ENCODE results near the gene BAZ1A.

The BAZ1A gene

DNA sequence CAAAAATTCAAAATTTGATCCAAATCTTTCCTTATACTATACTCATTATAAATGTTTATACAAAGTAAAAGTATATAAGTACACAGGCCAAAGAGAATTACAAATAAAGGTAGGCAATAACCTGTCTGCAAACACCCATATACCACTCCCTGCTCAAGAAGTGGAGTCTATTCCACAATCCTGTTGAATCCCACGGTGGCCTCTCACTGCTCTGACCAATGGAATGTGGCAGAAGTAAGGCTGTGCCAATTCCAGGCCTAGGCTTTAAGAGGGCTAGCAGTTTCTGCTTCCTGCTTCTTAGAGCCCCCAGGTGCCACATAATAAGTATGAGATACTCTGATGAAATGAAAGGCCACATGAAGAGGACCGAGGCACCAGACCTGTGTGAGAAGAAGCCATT, 80.9 kb downstream of the BAZ1A start:
- H3K36me3 ChIP-seq (ENCODE audit: control insufficient read depth, insufficient read depth, low read length), result no peaks in the 10 kb centered on the region
- no peak overlapping the region for H3K27ac ChIP-seq (ENCODE audit: insufficient read depth, low read depth, low read length, poor library complexity, severe bottlenecking)
- no peaks in the 10 kb centered on the region for H3K9me3 ChIP-seq (ENCODE audit: control insufficient read depth, low read length)
- no peaks in the 10 kb centered on the region for H3K27me3 ChIP-seq (ENCODE audit: control insufficient read depth, insufficient read depth, low read length, poor library complexity, severe bottlenecking)
- no peaks in the 10 kb centered on the region for H3K4me1 ChIP-seq (ENCODE audit: control insufficient read depth, insufficient read depth, low read length)
- WGBS, 2 experiments, result 95 to 97% methylated on average over 2 of the region's 2 CpGs
- H3K4me3 ChIP-seq (ENCODE audit: insufficient read depth, low read depth, low read length), result no peak overlapping the region

DNA sequence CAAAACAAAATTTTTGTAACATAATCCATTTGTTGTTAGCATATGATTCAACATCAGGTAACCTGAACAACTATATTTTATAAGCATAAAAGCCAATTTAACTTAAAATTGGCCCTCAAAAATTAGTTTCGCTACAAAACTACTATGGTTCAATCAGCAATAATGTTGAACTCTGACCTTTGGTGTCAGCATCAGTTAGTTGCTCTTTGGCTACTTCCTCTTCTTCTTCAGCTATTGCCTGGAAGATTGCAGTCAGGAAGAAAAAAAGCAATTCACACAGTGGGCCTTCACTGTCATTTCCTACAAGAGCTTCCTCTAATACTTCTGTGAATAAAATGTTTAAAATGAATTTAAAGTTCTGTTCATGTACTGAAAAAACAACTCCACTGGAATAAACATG, 82.6 kb downstream of the BAZ1A start:
- no peaks in the 10 kb centered on the region for H3K9me3 ChIP-seq (ENCODE audit: control insufficient read depth, low read length)
- 93 to 97% methylated on average over 1 of the region's 1 CpG for WGBS, 2 experiments

DNA sequence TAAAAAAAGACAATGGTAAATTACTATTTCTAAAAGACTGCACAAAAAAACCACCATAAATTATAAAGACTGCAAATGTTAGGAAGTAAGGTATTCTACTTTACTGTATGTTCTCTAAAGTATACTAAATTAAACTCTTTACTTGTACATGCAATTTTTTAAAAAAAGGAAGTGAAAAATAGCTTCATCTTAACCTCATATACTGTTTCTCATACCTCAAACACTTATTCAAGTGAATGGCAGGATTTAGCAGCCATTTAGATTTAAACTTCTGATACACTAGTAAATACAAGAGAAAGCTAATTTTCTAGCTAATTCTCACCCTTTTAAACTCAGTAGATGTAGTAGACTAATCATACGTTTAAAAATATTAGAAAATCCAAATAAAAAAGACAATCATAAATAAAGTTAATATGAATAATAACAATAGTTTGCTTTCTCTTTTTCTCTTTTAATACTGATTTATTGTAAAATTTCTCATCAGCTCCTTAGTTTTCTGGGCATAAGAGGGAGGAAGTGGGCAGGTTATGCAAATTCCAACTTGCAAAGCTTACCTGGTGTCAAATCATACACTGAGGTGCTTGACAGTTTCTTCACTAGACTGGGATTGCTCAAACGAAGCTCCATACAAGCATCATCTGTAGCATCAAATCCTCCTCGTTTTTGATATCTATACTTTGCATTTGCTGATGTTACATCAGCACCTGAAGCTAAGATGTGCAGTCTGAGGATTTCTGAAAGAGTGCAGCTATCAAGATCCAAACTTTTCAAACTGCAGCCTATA, 89.7 kb downstream of the BAZ1A start:
- Histone ChIP-seq H3K27me3 (ENCODE audit: control insufficient read depth, insufficient read depth, low read length, poor library complexity, severe bottlenecking) (no peaks in the 10 kb centered on the region), H3K36me3 (ENCODE audit: control insufficient read depth, insufficient read depth, low read length) (peaks cover 4% of the 10 kb centered on the region), H3K27ac (ENCODE audit: insufficient read depth, low read depth, low read length, poor library complexity, severe bottlenecking) (no peak overlapping the region), H3K9me3 (ENCODE audit: control insufficient read depth, low read length) (no peaks in the 10 kb centered on the region), H3K4me3 (ENCODE audit: insufficient read depth, low read depth, low read length) (no peak overlapping the region), H3K4me1 (ENCODE audit: control insufficient read depth, insufficient read depth, low read length) (no peaks in the 10 kb centered on the region)
- WGBS, 2 experiments, result 89 to 91% methylated on average over 2 of the region's 3 CpGs

More for the DNA sequence above, 82.6 kb downstream of the BAZ1A start:
- H3K4me1 ChIP-seq (ENCODE audit: control insufficient read depth, insufficient read depth, low read length), result no peaks in the 10 kb centered on the region
- no peak overlapping the region for H3K27ac ChIP-seq (ENCODE audit: insufficient read depth, low read depth, low read length, poor library complexity, severe bottlenecking)
- no peaks in the 10 kb centered on the region for H3K27me3 ChIP-seq (ENCODE audit: control insufficient read depth, insufficient read depth, low read length, poor library complexity, severe bottlenecking)
- H3K4me3 ChIP-seq (ENCODE audit: insufficient read depth, low read depth, low read length), result no peak overlapping the region
- no peaks in the 10 kb centered on the region for H3K36me3 ChIP-seq (ENCODE audit: control insufficient read depth, insufficient read depth, low read length)

DNA sequence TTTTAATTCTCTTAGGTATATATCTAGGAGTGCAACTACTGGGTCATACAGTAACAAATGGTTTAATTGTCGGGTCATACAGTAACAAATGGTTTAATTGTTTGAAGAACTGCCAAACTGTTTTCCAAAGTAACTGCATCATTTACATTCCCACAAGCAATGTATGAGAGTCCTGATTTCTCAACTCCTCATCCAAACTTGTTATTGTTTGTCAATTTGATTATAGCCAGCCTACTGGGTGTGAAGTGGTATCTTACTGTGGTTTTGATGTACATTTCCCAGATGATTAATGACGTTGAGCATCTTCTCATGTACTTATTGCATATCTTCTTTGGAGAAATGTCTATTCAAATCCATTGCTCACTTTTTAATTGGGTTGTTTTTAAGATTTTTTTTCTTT, 93.1 kb downstream of the BAZ1A start:
- H3K36me3 ChIP-seq (ENCODE audit: control insufficient read depth, insufficient read depth, low read length), result peaks cover 4% of the 10 kb centered on the region
- WGBS, 2 experiments, result 86 to 96% methylated on average over 1 to 2 of the region's 2 CpGs

DNA sequence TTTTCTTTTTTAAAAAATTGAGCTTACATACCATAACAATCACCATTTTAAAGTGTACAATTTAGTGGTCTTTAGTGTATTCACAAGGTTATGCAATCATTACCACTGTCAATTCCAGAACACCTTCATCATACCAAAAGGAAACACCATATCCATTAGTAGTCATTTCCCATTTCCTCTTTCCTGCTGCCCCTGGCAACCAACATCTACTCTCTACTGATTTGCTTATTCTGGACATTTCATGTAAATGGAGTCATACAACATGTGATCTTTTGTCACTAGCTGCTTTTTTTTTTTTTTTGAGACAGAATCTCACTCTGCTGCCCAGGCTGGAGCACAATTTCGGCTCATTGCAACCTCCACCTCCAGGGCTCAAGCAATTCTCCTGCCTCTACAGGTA, 93.9 kb downstream of the BAZ1A start:
- no peaks in the 10 kb centered on the region for H3K9me3 ChIP-seq (ENCODE audit: control insufficient read depth, low read length)
- 80 to 85% methylated on average over 1 of the region's 1 CpG for WGBS, 2 experiments
- no peak overlapping the region for H3K4me3 ChIP-seq (ENCODE audit: insufficient read depth, low read depth, low read length)
- no peaks in the 10 kb centered on the region for H3K27me3 ChIP-seq (ENCODE audit: control insufficient read depth, insufficient read depth, low read length, poor library complexity, severe bottlenecking)
- no peak overlapping the region for H3K27ac ChIP-seq (ENCODE audit: insufficient read depth, low read depth, low read length, poor library complexity, severe bottlenecking)
- no peaks in the 10 kb centered on the region for H3K4me1 ChIP-seq (ENCODE audit: control insufficient read depth, insufficient read depth, low read length)
- peaks cover 4% of the 10 kb centered on the region for H3K36me3 ChIP-seq (ENCODE audit: control insufficient read depth, insufficient read depth, low read length)

More for the DNA sequence above, 93.1 kb downstream of the BAZ1A start:
- H3K27me3 ChIP-seq (ENCODE audit: control insufficient read depth, insufficient read depth, low read length, poor library complexity, severe bottlenecking), result no peaks in the 10 kb centered on the region
- no peaks in the 10 kb centered on the region for H3K9me3 ChIP-seq (ENCODE audit: control insufficient read depth, low read length)
- no peak overlapping the region for H3K27ac ChIP-seq (ENCODE audit: insufficient read depth, low read depth, low read length, poor library complexity, severe bottlenecking)
- H3K4me3 ChIP-seq (ENCODE audit: insufficient read depth, low read depth, low read length), result no peak overlapping the region
- H3K4me1 ChIP-seq (ENCODE audit: control insufficient read depth, insufficient read depth, low read length), result no peaks in the 10 kb centered on the region

DNA sequence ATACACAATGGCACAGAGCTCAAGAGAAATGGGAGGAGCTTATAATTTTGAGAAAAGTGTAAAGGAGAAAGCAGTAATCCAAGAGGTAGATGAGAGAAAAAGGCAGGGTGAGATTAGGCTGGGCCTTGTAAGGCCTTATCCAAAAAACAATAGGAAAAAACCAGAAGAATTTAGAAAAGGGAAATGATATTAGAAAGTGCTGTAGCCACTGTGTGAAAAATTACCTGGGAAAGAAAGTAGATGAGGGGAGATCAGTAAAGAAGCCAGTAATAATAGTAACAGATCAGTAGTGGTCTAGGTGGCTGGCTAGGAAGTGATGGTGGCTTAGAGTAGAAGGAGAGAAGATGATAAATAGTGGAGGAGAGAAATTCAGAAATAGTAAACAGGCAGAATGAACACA, 94.5 kb downstream of the BAZ1A start:
- H3K27ac ChIP-seq (ENCODE audit: insufficient read depth, low read depth, low read length, poor library complexity, severe bottlenecking), result no peak overlapping the region
- peaks cover 4% of the 10 kb centered on the region for H3K36me3 ChIP-seq (ENCODE audit: control insufficient read depth, insufficient read depth, low read length)
- no peak overlapping the region for H3K4me3 ChIP-seq (ENCODE audit: insufficient read depth, low read depth, low read length)
- no peaks in the 10 kb centered on the region for H3K9me3 ChIP-seq (ENCODE audit: control insufficient read depth, low read length)
- H3K27me3 ChIP-seq (ENCODE audit: control insufficient read depth, insufficient read depth, low read length, poor library complexity, severe bottlenecking), result no peaks in the 10 kb centered on the region
- no peaks in the 10 kb centered on the region for H3K4me1 ChIP-seq (ENCODE audit: control insufficient read depth, insufficient read depth, low read length)

DNA sequence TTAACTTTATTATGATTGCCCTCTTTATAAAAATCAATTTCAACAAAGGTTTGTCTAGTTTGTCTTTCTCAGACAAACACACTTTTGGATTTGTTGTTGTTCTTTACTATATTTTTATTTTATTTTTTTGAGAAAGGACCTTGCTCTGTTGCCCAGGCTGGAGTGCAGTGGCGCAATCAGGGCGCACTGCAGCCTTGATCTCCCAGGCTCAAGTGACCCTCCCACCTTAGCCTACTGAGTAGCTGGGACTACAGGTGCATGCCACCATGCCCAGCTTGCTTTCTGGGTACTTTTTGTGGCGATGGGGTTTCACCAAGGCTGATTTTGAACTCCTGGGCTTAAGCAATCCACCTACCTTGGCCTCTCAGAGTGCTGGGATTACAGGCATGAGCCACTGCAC, 96.4 kb downstream of the BAZ1A start:
- H3K36me3 ChIP-seq (ENCODE audit: control insufficient read depth, insufficient read depth, low read length), result peaks cover 4% of the 10 kb centered on the region
- no peak overlapping the region for H3K27ac ChIP-seq (ENCODE audit: insufficient read depth, low read depth, low read length, poor library complexity, severe bottlenecking)
- H3K27me3 ChIP-seq (ENCODE audit: control insufficient read depth, insufficient read depth, low read length, poor library complexity, severe bottlenecking), result no peaks in the 10 kb centered on the region
- H3K4me3 ChIP-seq (ENCODE audit: insufficient read depth, low read depth, low read length), result no peak overlapping the region
- no peaks in the 10 kb centered on the region for H3K4me1 ChIP-seq (ENCODE audit: control insufficient read depth, insufficient read depth, low read length)
- 88 to 92% methylated on average over 3 of the region's 3 CpGs for WGBS, 2 experiments
- no peaks in the 10 kb centered on the region for H3K9me3 ChIP-seq (ENCODE audit: control insufficient read depth, low read length)

DNA sequence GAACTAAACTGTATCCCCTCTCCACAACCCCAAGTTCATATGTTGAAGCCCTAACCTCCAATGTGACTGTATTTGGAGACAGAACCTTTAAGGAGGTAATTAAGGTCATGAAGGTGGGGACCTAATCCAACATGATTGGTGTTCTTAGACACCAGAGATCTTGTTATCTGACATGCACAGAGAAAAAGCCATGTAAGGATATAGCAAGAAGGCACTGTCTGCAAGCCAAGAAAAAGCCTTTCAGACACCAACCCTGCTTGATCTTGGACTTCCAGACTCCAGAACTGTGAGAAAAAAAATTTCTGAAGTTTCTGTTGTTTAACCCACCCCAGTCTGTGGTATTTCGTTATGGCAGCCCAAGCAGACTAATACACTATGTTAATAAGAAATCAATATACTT, 98.5 kb downstream of the BAZ1A start:
- Histone ChIP-seq H3K4me1 (ENCODE audit: control insufficient read depth, insufficient read depth, low read length) (no peaks in the 10 kb centered on the region), H3K4me3 (ENCODE audit: insufficient read depth, low read depth, low read length) (no peak overlapping the region), H3K36me3 (ENCODE audit: control insufficient read depth, insufficient read depth, low read length) (peaks cover 4% of the 10 kb centered on the region), H3K27ac (ENCODE audit: insufficient read depth, low read depth, low read length, poor library complexity, severe bottlenecking) (no peak overlapping the region), H3K27me3 (ENCODE audit: control insufficient read depth, insufficient read depth, low read length, poor library complexity, severe bottlenecking) (no peaks in the 10 kb centered on the region), H3K9me3 (ENCODE audit: control insufficient read depth, low read length) (no peaks in the 10 kb centered on the region)
- 80 to 86% methylated on average over 1 of the region's 1 CpG for WGBS, 2 experiments

DNA sequence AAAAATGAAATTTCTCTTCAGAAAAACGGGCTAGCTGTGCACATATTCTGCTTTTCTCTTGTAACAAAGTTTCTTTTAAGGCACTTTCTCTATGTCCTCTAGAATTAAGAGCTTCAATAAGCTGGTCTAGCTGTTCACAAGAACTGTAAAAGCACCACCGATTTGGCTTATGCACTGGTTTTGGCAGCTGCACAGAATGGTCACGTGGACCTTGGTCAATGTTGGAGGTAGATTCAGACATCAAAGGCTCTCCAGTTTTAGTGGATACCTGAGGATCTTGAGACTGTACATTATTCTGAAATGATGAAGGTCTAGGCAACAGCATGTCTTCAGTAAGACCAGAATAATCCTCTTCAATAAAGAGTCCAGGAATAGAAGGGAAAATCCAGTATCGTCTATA, 99.2 kb downstream of the BAZ1A start:
- no peak overlapping the region for H3K4me3 ChIP-seq (ENCODE audit: insufficient read depth, low read depth, low read length)
- no peaks in the 10 kb centered on the region for H3K9me3 ChIP-seq (ENCODE audit: control insufficient read depth, low read length)
- no peaks in the 10 kb centered on the region for H3K36me3 ChIP-seq (ENCODE audit: control insufficient read depth, insufficient read depth, low read length)
- no peak overlapping the region for H3K27ac ChIP-seq (ENCODE audit: insufficient read depth, low read depth, low read length, poor library complexity, severe bottlenecking)
- H3K27me3 ChIP-seq (ENCODE audit: control insufficient read depth, insufficient read depth, low read length, poor library complexity, severe bottlenecking), result no peaks in the 10 kb centered on the region
- 93 to 96% methylated on average over 4 of the region's 4 CpGs for WGBS, 2 experiments
- H3K4me1 ChIP-seq (ENCODE audit: control insufficient read depth, insufficient read depth, low read length), result no peaks in the 10 kb centered on the region

DNA sequence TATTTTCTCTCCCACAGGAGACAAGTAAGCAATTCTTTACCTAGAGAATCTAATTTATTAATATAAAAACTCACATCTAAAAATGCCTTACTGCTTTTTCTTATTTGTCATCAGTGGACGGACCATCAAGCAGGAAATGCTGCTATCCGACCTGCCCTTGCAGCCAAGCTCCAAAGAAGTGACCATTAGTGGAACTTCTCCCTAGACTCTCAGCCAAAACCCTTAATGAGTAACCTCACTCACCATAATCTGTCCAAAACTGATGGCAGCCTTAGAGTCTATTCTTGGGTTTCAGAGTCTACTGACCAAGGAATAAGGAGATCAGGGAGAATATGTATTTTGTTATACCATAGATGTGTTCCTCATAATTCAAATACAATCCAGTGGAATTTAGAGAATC, 99.8 kb downstream of the BAZ1A start:
- Histone ChIP-seq H3K4me3 (ENCODE audit: insufficient read depth, low read depth, low read length) (no peak overlapping the region), H3K27ac (ENCODE audit: insufficient read depth, low read depth, low read length, poor library complexity, severe bottlenecking) (no peak overlapping the region), H3K36me3 (ENCODE audit: control insufficient read depth, insufficient read depth, low read length) (no peaks in the 10 kb centered on the region), H3K9me3 (ENCODE audit: control insufficient read depth, low read length) (no peaks in the 10 kb centered on the region), H3K27me3 (ENCODE audit: control insufficient read depth, insufficient read depth, low read length, poor library complexity, severe bottlenecking) (no peaks in the 10 kb centered on the region), H3K4me1 (ENCODE audit: control insufficient read depth, insufficient read depth, low read length) (no peaks in the 10 kb centered on the region)
- 90% methylated on average over 2 of the region's 2 CpGs for WGBS, 2 experiments

DNA sequence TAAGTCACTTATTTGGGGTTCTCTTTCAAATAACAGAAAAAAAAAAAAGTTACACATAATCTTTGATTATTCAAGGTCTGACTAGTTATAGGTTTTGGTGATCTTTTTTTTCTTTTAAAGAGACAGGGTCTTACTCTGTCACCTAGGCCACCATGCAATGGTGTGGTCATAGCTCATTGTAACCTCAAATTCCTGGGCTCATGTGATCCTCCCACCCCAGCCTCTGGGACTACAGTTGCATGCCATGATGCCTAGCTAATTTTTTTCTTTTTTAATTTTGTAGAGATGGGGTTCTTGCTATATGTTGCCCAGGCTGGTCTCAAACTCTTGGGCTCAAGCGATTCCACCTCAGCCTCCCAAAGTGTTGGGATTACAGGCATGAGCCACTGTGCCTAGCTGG, 104.3 kb downstream of the BAZ1A start:
- Histone ChIP-seq H3K27ac (ENCODE audit: insufficient read depth, low read depth, low read length, poor library complexity, severe bottlenecking) (no peak overlapping the region), H3K9me3 (ENCODE audit: control insufficient read depth, low read length) (no peaks in the 10 kb centered on the region), H3K4me1 (ENCODE audit: control insufficient read depth, insufficient read depth, low read length) (no peaks in the 10 kb centered on the region), H3K4me3 (ENCODE audit: insufficient read depth, low read depth, low read length) (no peak overlapping the region), H3K27me3 (ENCODE audit: control insufficient read depth, insufficient read depth, low read length, poor library complexity, severe bottlenecking) (no peaks in the 10 kb centered on the region), H3K36me3 (ENCODE audit: control insufficient read depth, insufficient read depth, low read length) (no peaks in the 10 kb centered on the region)
- 89 to 95% methylated on average over 1 of the region's 1 CpG for WGBS, 2 experiments
